Kidney epithelial cell (primary cell): ENCODE measurements around the gene RANBP10. TPM values are rescaled to one million over a fixed set of nuclear protein-coding genes. Genes with fewer than 3 reads are reported as not detected.

Experiments used
- DNase-seq: peaks from one replicate; pipeline ENCODE4 v3.0.0-alpha.2; 2010; ENCODE audit warnings: low read depth
- H3K27me3 ChIP-seq: 2 replicates; pipeline ENCODE4 v1.6.0; 2011; ENCODE audit warnings: low read length; ENCODE audit not compliant: control insufficient read depth, insufficient read depth
- H3K36me3 ChIP-seq: 2 replicates; pipeline ENCODE4 v1.5.1; 2011; ENCODE audit warnings: low read length; ENCODE audit not compliant: control insufficient read depth, insufficient read depth
- H3K4me3 ChIP-seq: 2 replicates; pipeline ENCODE4 v1.5.1; 2011; ENCODE audit warnings: low read depth, mild to moderate bottlenecking, control low read depth, low read length
- CTCF ChIP-seq: IDR thresholded peaks from 2 replicates; pipeline ENCODE4 v1.5.1; 2011; ENCODE audit warnings: mild to moderate bottlenecking, moderate library complexity, low read length, control low read depth, inconsistent platforms; ENCODE audit not compliant: insufficient read depth, poor library complexity, severe bottlenecking
- total RNA-seq: library from RNA; depleted of rRNA; stranded (reverse); fragments of >200 nt; gene quantifications from 2 replicates; pipeline ENCODE4 v1.2.3, GENCODE V29; 2015

RANBP10 gene
- total RNA-seq, 1 donor from 2014 or later: 12.5 TPM

GRCh38 chr16:67733734-67734470 is 72.5 kb downstream of the RANBP10 start:
- TF ChIP-seq CTCF: no peak
- Histone ChIP-seq H3K4me3 (no peak overlapping the region), H3K36me3 (no peaks in the 10 kb centered on the region), H3K27me3 (no peaks in the 10 kb centered on the region)
- no peak for DNase-seq

GRCh38 chr16:67731753-67732095 is 74.6 kb downstream of the RANBP10 start:
- Histone ChIP-seq H3K27me3 (no peaks in the 10 kb centered on the region), H3K36me3 (no peaks in the 10 kb centered on the region), H3K4me3 (no peak overlapping the region)
- no peak for TF ChIP-seq CTCF
- no peak for DNase-seq

- Histone ChIP-seq H3K36me3 (no peaks in the 10 kb centered on the region), H3K4me3 (no peak overlapping the region)
- no peak for TF ChIP-seq CTCF
Measured at GRCh38 chr16:67731071-67731752, 75.1 kb downstream of the RANBP10 start.

GRCh38 chr16:67730326-67730725 is 76.0 kb downstream of the RANBP10 start:
- Histone ChIP-seq H3K36me3 (no peaks in the 10 kb centered on the region), H3K4me3 (no peak overlapping the region), H3K27me3 (no peaks in the 10 kb centered on the region)
- DNase-seq: no peak
- no peak for TF ChIP-seq CTCF

More at GRCh38 chr16:67731071-67731752, 75.1 kb downstream of the RANBP10 start:
- no peak for DNase-seq
- no peaks in the 10 kb centered on the region for H3K27me3 ChIP-seq

GRCh38 chr16:67729636-67730248 is 76.6 kb downstream of the RANBP10 start:
- no peak for DNase-seq
- no peaks in the 10 kb centered on the region for H3K27me3 ChIP-seq
- H3K4me3 ChIP-seq: no peak overlapping the region
- H3K36me3 ChIP-seq: no peaks in the 10 kb centered on the region
- no peak for TF ChIP-seq CTCF
